GM12878 (cell line): ENCODE measurements around the gene ANTKMT. TPM values are rescaled to one million over a fixed set of nuclear protein-coding genes. Genes with fewer than 3 reads are reported as not detected.

Experiments used
- ATAC-seq: fragments of 200-7000 bp; cut with Tn5 transposase; 3 replicates; pipeline ENCODE4 v1.9.1; 2020; ENCODE audit warnings: mild to moderate bottlenecking, moderate library complexity
- BruUV-seq: library from RNA; stranded (reverse); fragments of 400-500 nt; replicated peaks from 2 replicates; lab custom pipeline; 2021; lab: Mats Ljungman, UMichigan
- CTCF ChIA-PET: fragments of 300-600 bp; sonication (Branson Sonifier 250); formaldehyde crosslinking; extraction: SDS; loops from one replicate; lab custom pipeline; 2021; ENCODE audit warnings: inconsistent platforms; lab: Yijun Ruan, JAX
- POLR2A ChIA-PET: fragments of 350-600 bp; formaldehyde crosslinking; extraction: SDS; loops from one replicate; lab custom pipeline; 2021; ENCODE audit warnings: inconsistent platforms; lab: Charles Lee
- RAD21 ChIA-PET: fragments of 300-600 bp; sonication (Branson Sonifier 250); formaldehyde crosslinking; loops from one replicate; lab custom pipeline; 2023; ENCODE audit warnings: antibody characterized with exemption; ENCODE audit not compliant: unreplicated experiment; lab: Charles Lee
- SMC1A ChIA-PET: fragments of 300-600 bp; sonication (Branson Sonifier 250); formaldehyde crosslinking; loops from one replicate; lab custom pipeline; 2023; ENCODE audit not compliant: unreplicated experiment, uncharacterized antibody; lab: Charles Lee
- DNase-seq: peaks from one replicate; pipeline ENCODE4 v3.0.0-alpha.2; 2011; ENCODE audit warnings: low read depth, low spot score
- FAIRE-seq: peaks from 3 replicates; lab custom pipeline; 2011; peaks lifted over from hg19 to GRCh38; lab: Jason Lieb, UNC
- H2AFZ ChIP-seq: 2 replicates; pipeline ENCODE4 v1.6.0; 2011; ENCODE audit warnings: low read depth, low read length, control low read depth; ENCODE audit not compliant: control insufficient read depth
- H3K27ac ChIP-seq: 2 replicates; pipeline ENCODE4 v1.5.1; 2011; ENCODE audit warnings: control low read depth; ENCODE audit not compliant: control insufficient read depth, insufficient read depth
- H3K27me3 ChIP-seq, 2 experiments: replicated peaks in 1 of 2; 2 replicates each; pipeline versions ENCODE4 v1.6.0 to v1.6.1; 2011; ENCODE audit warnings: low read length in 1 of 2; ENCODE audit not compliant: control insufficient read depth in 2 of 2, insufficient read depth in 2 of 2
- H3K36me3 ChIP-seq, 2 experiments: 2 replicates each; pipeline ENCODE4 v1.5.1; 2011; ENCODE audit warnings: low read length in 1 of 2; ENCODE audit not compliant: control insufficient read depth in 2 of 2, insufficient read depth in 2 of 2
- H3K4me1 ChIP-seq: 2 replicates; pipeline ENCODE4 v1.6.1; 2011; ENCODE audit warnings: mild to moderate bottlenecking, low read length, moderate library complexity, mixed read lengths; ENCODE audit not compliant: control insufficient read depth, insufficient read depth
- H3K4me2 ChIP-seq: 2 replicates; pipeline ENCODE4 v1.6.0; 2011; ENCODE audit warnings: control low read depth; ENCODE audit not compliant: control insufficient read depth, insufficient read depth
- H3K4me3 ChIP-seq: fragments of 200-600 bp; sonication (generic); 2 replicates; pipeline ENCODE4 v1.5.1; 2016
- H3K79me2 ChIP-seq: 2 replicates; pipeline ENCODE4 v1.6.0; 2011; ENCODE audit warnings: low read length; ENCODE audit not compliant: control insufficient read depth, insufficient read depth
- H3K9ac ChIP-seq: 2 replicates; pipeline ENCODE4 v1.8.0; 2011; ENCODE audit warnings: low read length, control low read depth, mixed read lengths; ENCODE audit not compliant: control insufficient read depth, insufficient read depth
- H3K9me3 ChIP-seq: replicated peaks from 3 replicates; pipeline ENCODE4 v1.5.1; 2011; ENCODE audit warnings: mild to moderate bottlenecking, low read length; ENCODE audit not compliant: control insufficient read depth, insufficient read depth
- H4K20me1 ChIP-seq: 2 replicates; pipeline ENCODE4 v1.6.0; 2011; ENCODE audit not compliant: control insufficient read depth, insufficient read depth
- CBFB ChIP-seq: IDR thresholded peaks from 2 replicates; pipeline ENCODE4 v1.6.1; 2016; ENCODE audit warnings: antibody characterized with exemption, low read depth
- HDAC2 ChIP-seq: fragments of 200-600 bp; sonication (generic); IDR thresholded peaks from 2 replicates; pipeline ENCODE4 v1.6.1; 2017
- MYB ChIP-seq: fragments of 150-350 bp; IDR thresholded peaks from 2 replicates; pipeline ENCODE4 v1.6.1; 2014; ENCODE audit warnings: mild to moderate bottlenecking, low read depth, low read length, borderline replicate concordance
- NR2C2 ChIP-seq: IDR thresholded peaks from 2 replicates; pipeline ENCODE4 v1.6.1; 2011; ENCODE audit warnings: borderline replicate concordance, low read depth; ENCODE audit not compliant: control insufficient read depth, insufficient read length
- PAX5 ChIP-seq: IDR thresholded peaks from 2 replicates; pipeline ENCODE4 v1.6.1; 2011; ENCODE audit warnings: low read depth, low read length, borderline replicate concordance
- RFX5 ChIP-seq: IDR thresholded peaks from 2 replicates; pipeline ENCODE4 v1.6.1; 2011; ENCODE audit warnings: low read depth, low read length, improper control_type of control experiment
- WGBS: methylation state at CpG from one replicate; pipeline ENCODE4 v1.1.6; 2016; ENCODE audit warnings: low lambda C conversion rate; ENCODE audit not compliant: insufficient replicate concordance, insufficient coverage; ENCODE audit errors: missing lambda C conversion rate; 5-methylcytosine and 5-hydroxymethylcytosine counted together
- in situ Hi-C: fragments of 300-500 bp; cut with MboI; formaldehyde crosslinking; loops from 9 replicates; pipeline ENCODE4 v1.14.3; 2018; ENCODE audit warnings: mixed read lengths
- intact Hi-C: fragments of 100-400 bp; cut with micrococcal nuclease; formaldehyde crosslinking; loops from one replicate; pipeline ENCODE4 v1.14.2; 2022; ENCODE audit not compliant: unreplicated experiment
- polyA plus RNA-seq, 11 experiments: library from polyadenylated mRNA; depleted of rRNA in 4 of 11; unstranded in 6 of 11; stranded (reverse) in 5 of 11; fragments of >200 nt; fragmentation: Nextera tagmentation in 4 of 11; fragmentation: Illumina TruSeq in 1 of 11; extraction: Ambion mirVana in 4 of 11; extraction: Trizol in 1 of 11; gene quantifications; 1 replicate in 1 of 11; 2 replicates in 10 of 11; pipeline versions ENCODE4 v1.2.1 to v1.2.3, GENCODE V29; 2011 to 2016; ENCODE audit warnings: inconsistent platforms in 2 of 11, missing spikeins in 2 of 11, low read depth in 1 of 11
- total RNA-seq, 4 experiments: library from RNA; depleted of rRNA in 3 of 4; stranded (reverse); fragments of >200 nt in 3 of 4; fragmentation: Illumina TruSeq in 1 of 4; extraction: Trizol in 1 of 4; gene quantifications; 2 replicates each; pipeline versions ENCODE4 v1.2.1 to v1.2.3, GENCODE V29; 2013 to 2021

ANTKMT gene
- total and polyA plus RNA-seq, 10 of the 15 experiments (the other 5 are each of a cell fraction or from before 2014, with no cell fraction given): 0.58 to 60.5 (median 25.8) TPM

GRCh38 chr16:725041-725376 is 4.1 kb downstream of the ANTKMT start:
- no peak overlapping the region for H3K27ac ChIP-seq
- H3K36me3 ChIP-seq: no peaks in the 10 kb centered on the region; a peak in 1 of 4 replicates
- TF ChIP-seq MYB (no peak), RFX5 (no peak), NR2C2 (no peak), HDAC2 (no peak), CBFB (no peak)
- peaks cover 14% of the 10 kb centered on the region for H3K4me1 ChIP-seq
- BruUV-seq: no TSS peak
- no peaks in the 10 kb centered on the region; the same call in none of the 2 replicates for H3K79me2 ChIP-seq
- no peak overlapping the region for H3K4me3 ChIP-seq
- no peak for DNase-seq
- ChIA-PET CTCF (interaction anchor here (1.0 to 1.7 kb wide), 2 partner anchors 13 to 15 kb away, joined by 3 to 5 read pairs; no protein-coding TSS in a partner anchor), POLR2A (interaction anchor here (6.3 kb wide), 1 partner anchor 13 kb away, joined by 60 read pairs; the partner anchor contains the start of gene CIAO3), SMC1A (interaction anchor here (1.7 kb wide), 2 partner anchors 10 to 13 kb away, joined by 3 to 5 read pairs; partner anchors contain the start of gene METRN), RAD21 (interaction anchor here (0.5 to 2.3 kb wide), 2 partner anchors 12 to 13 kb away, joined by 3 to 6 read pairs; no protein-coding TSS in a partner anchor)
- in situ Hi-C loops: no loop called here
- intact Hi-C loops: no loop called here
- H3K9ac ChIP-seq: no peak overlapping the region
- no peak for FAIRE-seq
- no peaks in the 10 kb centered on the region for H4K20me1 ChIP-seq
- H3K4me2 ChIP-seq: no peak overlapping the region
- H3K27me3 ChIP-seq: no peaks in the 10 kb centered on the region
- H2AFZ ChIP-seq: no peak overlapping the region
- no peaks in the 10 kb centered on the region for H3K9me3 ChIP-seq
- no peak for ATAC-seq
- WGBS: 73% methylated on average over 7 of the region's 7 CpGs

DNA sequence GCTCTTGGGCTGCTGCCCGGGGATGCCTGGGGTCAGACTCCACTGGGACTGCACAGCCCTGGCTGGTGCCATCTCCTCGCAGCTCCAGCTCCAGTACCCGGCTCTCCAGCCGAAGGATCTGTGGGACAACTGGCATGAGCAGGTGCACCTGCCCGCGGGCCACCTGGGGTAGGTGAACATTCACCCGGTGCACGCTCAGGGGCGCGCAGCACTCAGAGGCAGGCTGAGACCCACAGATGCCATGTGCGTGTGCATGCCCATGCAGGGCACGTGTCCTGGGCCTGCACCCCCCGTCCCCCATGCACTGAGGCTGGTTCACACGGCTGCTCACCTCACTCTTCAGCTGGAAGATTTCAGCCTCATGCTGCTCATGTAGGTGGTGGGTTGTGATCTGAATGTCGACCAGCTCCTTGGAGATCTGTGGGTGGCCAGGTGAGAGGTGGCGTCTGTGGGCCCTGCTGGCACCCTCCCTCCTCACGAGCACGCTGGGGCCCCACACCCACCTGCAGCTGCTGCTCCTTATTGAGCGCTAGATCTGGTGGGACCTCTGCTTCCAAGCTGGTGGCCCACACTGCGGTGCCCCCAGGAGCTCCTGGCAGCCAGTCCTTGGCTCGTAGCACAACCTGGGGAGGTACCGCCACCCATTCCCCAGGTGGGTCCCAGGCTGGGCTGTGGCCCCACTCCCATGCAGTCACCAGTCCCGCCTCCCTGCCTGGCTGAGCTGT is 4.7 kb downstream of the ANTKMT start:
- POLR2A ChIA-PET: interaction anchor here (6.3 kb wide), 1 partner anchor 12 kb away, joined by 60 read pairs; the partner anchor contains the start of gene CIAO3
- Histone ChIP-seq H3K79me2 (no peaks in the 10 kb centered on the region; the same call in none of the 2 replicates), H3K36me3 (no peaks in the 10 kb centered on the region; a peak in 2 of 4 replicates), H3K4me1 (peaks cover 13% of the 10 kb centered on the region), H3K27me3 (no peaks in the 10 kb centered on the region), H3K27ac (no peak overlapping the region), H2AFZ (no peak overlapping the region), H4K20me1 (no peaks in the 10 kb centered on the region), H3K4me3 (no peak overlapping the region), H3K9me3 (no peaks in the 10 kb centered on the region), H3K9ac (no peak overlapping the region), H3K4me2 (peak overlapping the region; percentile 79; the same call in 1 of the 2 replicates)
- SMC1A ChIA-PET: interaction anchor here (1.7 kb wide), 2 partner anchors 11 to 13 kb away, joined by 3 to 5 read pairs; partner anchors contain the start of gene METRN
- in situ Hi-C loops: no loop called here
- RAD21 ChIA-PET: interaction anchor here (2.3 kb wide), 1 partner anchor 14 kb away, joined by 6 read pairs; no protein-coding TSS in a partner anchor
- CTCF ChIA-PET: interaction anchor here (1.7 kb wide), 1 partner anchor 13 kb away, joined by 5 read pairs; no protein-coding TSS in a partner anchor
- FAIRE-seq (no peak), ATAC-seq (no peak), DNase-seq (no peak)
- no TSS peak for BruUV-seq
- no peak for TF ChIP-seq PAX5
- 71% methylated on average over 23 of the region's 23 CpGs for WGBS
- intact Hi-C loops: no loop called here
